ENCODE measurements around the gene PHF24. TPM values are rescaled to one million over a fixed set of nuclear protein-coding genes. Genes with fewer than 3 reads are reported as not detected.

The PHF24 gene
- total RNA-seq, 2 donors from 2014 or later: 111 TPM; not detected in 1

- no peak overlapping the region for H3K27ac ChIP-seq
- TF ChIP-seq POLR2A (IDR thresholded peaks at IDR 0.05) (no peak), CTCF (IDR thresholded peaks at IDR 0.05) (no peak), POLR2AphosphoS5 (IDR thresholded peaks at IDR 0.05) (no peak)
- H3K9me3 ChIP-seq: no peaks in the 10 kb centered on the region
- H3K4me1 ChIP-seq (replicated peaks): no peaks in the 10 kb centered on the region
- DNase-seq (ENCODE audit: low spot score): no peak
- H3K4me3 ChIP-seq: no peak overlapping the region
- intact Hi-C loops (cut with DNase I): loop anchor here (5.0 to 10.0 kb wide), 2 partner anchors 75 to 278 kb away; no protein-coding TSS in a partner anchor
- WGBS: 67% methylated on average over 7 of the region's 7 CpGs
- H3K27me3 ChIP-seq (replicated peaks; ENCODE audit: insufficient read depth): no peaks in the 10 kb centered on the region
- H3K36me3 ChIP-seq: no peaks in the 10 kb centered on the region
Measured at GRCh38 chr9:34982361-34982760, 24.3 kb downstream of the PHF24 start.

- DNase-seq (ENCODE audit: low spot score): no peak
Measured at GRCh38 chr9:34983209-34983608, 25.1 kb downstream of the PHF24 start.

GRCh38 chr9:34984049-34984448 lies 26.0 kb downstream of the PHF24 start:
- H3K4me3 ChIP-seq: no peak overlapping the region
- no peaks in the 10 kb centered on the region for H3K4me1 ChIP-seq (replicated peaks)
- H3K27ac ChIP-seq: no peak overlapping the region
- intact Hi-C loops (cut with DNase I): loop anchor here (5.0 to 10.0 kb wide), 2 partner anchors 77 to 279 kb away; no protein-coding TSS in a partner anchor
- no peaks in the 10 kb centered on the region for H3K27me3 ChIP-seq (replicated peaks; ENCODE audit: insufficient read depth)
- no peak for DNase-seq (ENCODE audit: low spot score)
- TF ChIP-seq POLR2A (IDR thresholded peaks at IDR 0.05) (no peak), POLR2AphosphoS5 (IDR thresholded peaks at IDR 0.05) (no peak), CTCF (IDR thresholded peaks at IDR 0.05) (no peak)
- 0% methylated on average over 1 of the region's 1 CpG for WGBS
- H3K36me3 ChIP-seq: no peaks in the 10 kb centered on the region
- H3K9me3 ChIP-seq: no peaks in the 10 kb centered on the region

More at GRCh38 chr9:34983209-34983608, 25.1 kb downstream of the PHF24 start:
- H3K4me1 ChIP-seq (replicated peaks): no peaks in the 10 kb centered on the region
- no peak overlapping the region for H3K27ac ChIP-seq
- H3K36me3 ChIP-seq: no peaks in the 10 kb centered on the region
- intact Hi-C loops (cut with DNase I): loop anchor here (5.0 to 10.0 kb wide), 2 partner anchors 76 to 278 kb away; no protein-coding TSS in a partner anchor
- no peaks in the 10 kb centered on the region for H3K9me3 ChIP-seq
- no peak overlapping the region for H3K4me3 ChIP-seq
- no peaks in the 10 kb centered on the region for H3K27me3 ChIP-seq (replicated peaks; ENCODE audit: insufficient read depth)
- TF ChIP-seq POLR2AphosphoS5 (IDR thresholded peaks at IDR 0.05) (no peak), POLR2A (IDR thresholded peaks at IDR 0.05) (no peak), CTCF (IDR thresholded peaks at IDR 0.05) (no peak)
- 93% methylated on average over 2 of the region's 2 CpGs for WGBS

GRCh38 chr9:34985311-34985899 lies 27.3 kb downstream of the PHF24 start:
- DNase-seq (ENCODE audit: low spot score): peak; percentile 31
- TF ChIP-seq CTCF (IDR thresholded peaks at IDR 0.05) (peak; percentile 38 to 74 (median 56)), POLR2AphosphoS5 (IDR thresholded peaks at IDR 0.05) (no peak), POLR2A (IDR thresholded peaks at IDR 0.05) (no peak)
- Histone ChIP-seq H3K27me3 (replicated peaks; ENCODE audit: insufficient read depth) (no peaks in the 10 kb centered on the region), H3K27ac (no peak overlapping the region), H3K9me3 (no peaks in the 10 kb centered on the region), H3K4me1 (replicated peaks) (no peaks in the 10 kb centered on the region), H3K4me3 (no peak overlapping the region), H3K36me3 (no peaks in the 10 kb centered on the region)
- intact Hi-C loops (cut with DNase I): loop anchor here (10.0 kb wide), 1 partner anchor 281 kb away; no protein-coding TSS in a partner anchor
- WGBS: 20% methylated on average over 7 of the region's 7 CpGs

- no peak for TF ChIP-seq POLR2A (IDR thresholded peaks at IDR 0.05)
- no peak for TF ChIP-seq POLR2AphosphoS5 (IDR thresholded peaks at IDR 0.05)
- TF ChIP-seq CTCF (IDR thresholded peaks at IDR 0.05): no peak
- no peak for DNase-seq (ENCODE audit: low spot score)
- intact Hi-C loops (cut with DNase I): loop anchor here (10.0 kb wide), 1 partner anchor 282 kb away; no protein-coding TSS in a partner anchor
- 35% methylated on average over 9 of the region's 9 CpGs for WGBS
- H3K4me1 ChIP-seq (replicated peaks): no peaks in the 10 kb centered on the region
- no peaks in the 10 kb centered on the region for H3K36me3 ChIP-seq
- H3K4me3 ChIP-seq: no peak overlapping the region
- no peaks in the 10 kb centered on the region for H3K27me3 ChIP-seq (replicated peaks; ENCODE audit: insufficient read depth)
- no peaks in the 10 kb centered on the region for H3K9me3 ChIP-seq
- no peak overlapping the region for H3K27ac ChIP-seq
Measured at GRCh38 chr9:34986540-34987047, 28.5 kb downstream of the PHF24 start.

Measured in prostate gland (tissue), 2 donors.